H9 (cell line): ENCODE data around the gene SCYGR1. TPM values are rescaled to one million over a fixed set of nuclear protein-coding genes. Genes with fewer than 3 reads are reported as not detected.
A peak's percentile ranks its signal among the peaks of the same experiment; 100 is the strongest.

ENCODE experiments used
- DNase-seq: peaks from one replicate; pipeline ENCODE4 v3.0.0-alpha.2; 2017
- H2AFZ ChIP-seq: one replicate; pipeline ENCODE4 v1.6.1; 2013; ENCODE audit warnings: mild to moderate bottlenecking, low read length, control low read depth, moderate library complexity
- H2AK5ac ChIP-seq: 2 replicates; pipeline ENCODE4 v1.6.1; 2013; ENCODE audit warnings: low read length, control low read depth, mixed read lengths; ENCODE audit not compliant: insufficient read length
- H2BK120ac ChIP-seq: one replicate; pipeline ENCODE4 v1.6.1; 2013; ENCODE audit warnings: low read depth, mild to moderate bottlenecking, low read length, control low read depth, inconsistent platforms; ENCODE audit not compliant: poor library complexity, severe bottlenecking
- H2BK12ac ChIP-seq: 2 replicates; pipeline ENCODE4 v1.6.1; 2013; ENCODE audit warnings: low read length, control low read depth, mixed read lengths, low read depth; ENCODE audit not compliant: insufficient read length
- H2BK15ac ChIP-seq: 2 replicates; pipeline ENCODE4 v1.6.1; 2013; ENCODE audit warnings: low read depth, low read length, control low read depth
- H2BK20ac ChIP-seq: one replicate; pipeline ENCODE4 v1.6.1; 2013; ENCODE audit warnings: low read depth, mild to moderate bottlenecking, low read length, control low read depth, inconsistent platforms; ENCODE audit not compliant: poor library complexity, severe bottlenecking
- H2BK5ac ChIP-seq: 2 replicates; pipeline ENCODE4 v1.6.1; 2013; ENCODE audit warnings: low read length, control low read depth, mixed read lengths; ENCODE audit not compliant: insufficient read length
- H3K14ac ChIP-seq: 2 replicates; pipeline ENCODE4 v1.6.1; 2013; ENCODE audit warnings: low read length, control low read depth; ENCODE audit not compliant: insufficient read depth
- H3K18ac ChIP-seq: 2 replicates; pipeline ENCODE4 v1.6.1; 2013; ENCODE audit warnings: low read depth, mild to moderate bottlenecking, mixed read lengths, low read length, control low read depth; ENCODE audit not compliant: insufficient read length
- H3K23ac ChIP-seq: 2 replicates; pipeline ENCODE4 v1.6.1; 2013; ENCODE audit warnings: low read length, control low read depth, mixed read lengths, low read depth; ENCODE audit not compliant: insufficient read length
- H3K23me2 ChIP-seq: 2 replicates; pipeline ENCODE4 v1.6.1; 2013; ENCODE audit warnings: low read depth, mild to moderate bottlenecking, mixed read lengths, low read length, control low read depth; ENCODE audit not compliant: insufficient read length, poor library complexity, severe bottlenecking
- H3K27ac ChIP-seq: 2 replicates; pipeline ENCODE4 v1.5.1; 2013; ENCODE audit warnings: low read length, control low read depth, mixed read lengths, low read depth; ENCODE audit not compliant: insufficient read length
- H3K27me3 ChIP-seq: 2 replicates; pipeline ENCODE4 v1.6.1; 2013; ENCODE audit warnings: low read length, control low read depth, inconsistent platforms; ENCODE audit not compliant: insufficient read depth
- H3K4ac ChIP-seq: 2 replicates; pipeline ENCODE4 v1.6.1; 2013; ENCODE audit warnings: low read depth, mild to moderate bottlenecking, control low read depth, inconsistent platforms, low read length, moderate library complexity
- H3K4me1 ChIP-seq: 2 replicates; pipeline ENCODE4 v1.6.1; 2013; ENCODE audit warnings: low read length, control low read depth, inconsistent platforms; ENCODE audit not compliant: insufficient read depth
- H3K4me2 ChIP-seq: 2 replicates; pipeline ENCODE4 v1.6.1; 2013; ENCODE audit warnings: low read length, control low read depth, mixed read lengths; ENCODE audit not compliant: insufficient read length, insufficient read depth
- H3K56ac ChIP-seq: 2 replicates; pipeline ENCODE4 v1.6.1; 2013; ENCODE audit warnings: low read depth, mild to moderate bottlenecking, mixed read lengths, low read length, control low read depth; ENCODE audit not compliant: insufficient read length
- H3K79me1 ChIP-seq: 2 replicates; pipeline ENCODE4 v1.6.1; 2013; ENCODE audit warnings: low read depth, mild to moderate bottlenecking, moderate library complexity, low read length, control low read depth, inconsistent platforms; ENCODE audit not compliant: insufficient read depth, poor library complexity, severe bottlenecking
- H3K79me2 ChIP-seq: 2 replicates; pipeline ENCODE4 v1.6.1; 2013; ENCODE audit warnings: low read length, control low read depth, inconsistent platforms; ENCODE audit not compliant: insufficient read depth
- H3K9ac ChIP-seq: 2 replicates; pipeline ENCODE4 v1.6.1; 2013; ENCODE audit warnings: low read length, control low read depth, mixed read lengths; ENCODE audit not compliant: insufficient read length; ENCODE audit errors: extremely low read depth
- H3K9me3 ChIP-seq: one replicate; pipeline ENCODE4 v1.6.1; 2013; ENCODE audit warnings: low read depth, low read length, inconsistent platforms; ENCODE audit not compliant: control insufficient read depth
- H3T11ph ChIP-seq: one replicate; pipeline ENCODE4 v1.6.1; 2013; ENCODE audit warnings: mild to moderate bottlenecking, low read length, control low read depth, inconsistent platforms
- H4K20me1 ChIP-seq: one replicate; pipeline ENCODE4 v1.6.1; 2013; ENCODE audit not compliant: control insufficient read depth, insufficient read length, insufficient read depth
- H4K5ac ChIP-seq: 2 replicates; pipeline ENCODE4 v1.6.1; 2013; ENCODE audit warnings: low read depth, mild to moderate bottlenecking, mixed read lengths, low read length, control low read depth; ENCODE audit not compliant: insufficient read length
- H4K8ac ChIP-seq: replicated peaks from 2 replicates; pipeline ENCODE4 v1.6.1; 2013; ENCODE audit warnings: low read length, control low read depth, mixed read lengths, low read depth; ENCODE audit not compliant: insufficient read length
- H4K91ac ChIP-seq: 2 replicates; pipeline ENCODE4 v1.6.1; 2013; ENCODE audit warnings: low read depth, mild to moderate bottlenecking, moderate library complexity, mixed read lengths, low read length, control low read depth; ENCODE audit not compliant: insufficient read length
- H3K27ac Mint-ChIP-seq, 3 experiments: 2 replicates in 2 of 3; 3 replicates in 1 of 3; pipeline ENCODE4 v1.8.0; 2020 to 2021; ENCODE audit warnings: mixed read lengths in 3 of 3, mild to moderate bottlenecking in 1 of 3, moderate library complexity in 1 of 3
- H3K27me3 Mint-ChIP-seq: 2 replicates; pipeline ENCODE4 v1.8.0; 2021; ENCODE audit warnings: low read depth, mild to moderate bottlenecking, moderate library complexity, mixed read lengths
- H3K36me3 Mint-ChIP-seq, 3 experiments: 2 replicates in 2 of 3; 3 replicates in 1 of 3; pipeline ENCODE4 v1.8.0; 2020 to 2021; ENCODE audit warnings: low read depth in 3 of 3, mixed read lengths in 3 of 3; ENCODE audit not compliant: insufficient read depth in 1 of 3
- H3K4me1 Mint-ChIP-seq, 2 experiments: 2 replicates each; pipeline ENCODE4 v1.8.0; 2020; ENCODE audit warnings: mixed read lengths in 2 of 2
- H3K4me3 Mint-ChIP-seq, 2 experiments: 2 replicates in 1 of 2; 3 replicates in 1 of 2; pipeline ENCODE4 v1.8.0; 2020 to 2021; ENCODE audit warnings: mild to moderate bottlenecking in 2 of 2, mixed read lengths in 2 of 2, moderate library complexity in 1 of 2
- H3K9me3 Mint-ChIP-seq, 2 experiments: 2 replicates in 1 of 2; 3 replicates in 1 of 2; pipeline ENCODE4 v1.8.0; 2020; ENCODE audit warnings: mild to moderate bottlenecking in 2 of 2, mixed read lengths in 2 of 2, moderate library complexity in 1 of 2
- WGBS: extraction: QIAGEN DNeasy Blood & Tissue Kit; methylation state at CpG from one replicate; pipeline ENCODE4 v1.1.7; 2013; ENCODE audit warnings: missing lambda C conversion rate, low lambda C conversion rate, mixed read lengths; ENCODE audit not compliant: insufficient read length; ENCODE audit errors: extremely low coverage; 5-methylcytosine and 5-hydroxymethylcytosine counted together
- total RNA-seq: library from RNA; stranded (reverse); gene quantifications from 2 replicates; pipeline ENCODE4 v1.2.1, GENCODE V29; 2021
- TF ChIP-seq, protein P1 (sequence below): fragments of 200-600 bp; sonication (generic); conservative IDR thresholded peaks from 3 replicates; pipeline ENCODE4 v1.8.0; 2021; ENCODE audit warnings: antibody characterized with exemption, mild to moderate bottlenecking

Gene SCYGR1
- total RNA-seq, 1 experiment from 2014 or later, result not detected

DNA sequence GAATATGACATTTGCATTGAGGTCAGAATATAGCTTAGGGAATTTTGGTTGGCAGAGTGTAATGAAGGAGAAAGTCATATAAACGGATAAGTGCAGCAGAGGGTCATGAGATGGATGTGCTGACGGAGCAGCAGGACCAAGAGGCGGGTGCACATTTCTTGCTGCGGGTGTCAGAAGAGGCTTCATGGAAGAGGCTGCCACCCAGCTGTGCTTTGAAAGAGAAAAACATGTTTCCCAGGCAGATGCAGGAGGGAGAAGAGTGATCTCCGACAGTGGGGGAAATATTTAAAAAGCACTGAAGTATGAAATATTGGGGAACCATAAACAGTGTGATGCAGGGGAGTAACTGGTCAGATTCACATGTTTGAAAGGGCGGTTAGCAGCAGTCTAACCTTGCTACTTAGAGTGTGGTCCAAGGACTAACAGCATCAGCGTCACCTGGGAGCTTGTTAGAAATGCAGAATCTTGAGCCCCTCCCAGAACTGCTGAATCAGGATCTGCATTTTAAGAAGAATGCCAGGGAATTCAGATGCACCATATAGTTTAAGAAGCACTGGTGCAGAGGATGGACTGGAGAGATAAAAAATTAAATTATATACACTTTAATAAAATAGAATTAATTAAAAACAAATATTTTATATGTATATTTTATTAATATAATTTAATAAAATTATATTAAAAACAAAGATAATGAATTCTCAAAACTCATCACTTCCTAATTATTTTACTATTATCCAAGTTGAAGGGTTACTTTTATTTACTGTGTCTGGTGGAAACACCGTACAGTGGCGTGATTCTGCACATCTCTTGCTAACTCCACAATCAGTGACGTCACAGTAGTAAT lies 36.1 kb upstream of the SCYGR1 start:
- no peaks in the 10 kb centered on the region for H3K9me3 ChIP-seq
- H2AFZ ChIP-seq, result no peak overlapping the region
- H2BK5ac ChIP-seq, result no peak overlapping the region
- no peak overlapping the region for H3K9ac ChIP-seq
- Mint-ChIP-seq H3K9me3 (no peaks in the 10 kb centered on the region; a peak in 1 of 5 replicates), H3K36me3 (no peaks in the 10 kb centered on the region; a peak in 1 of 7 replicates), H3K4me3 (no peak overlapping the region), H3K27me3 (no peaks in the 10 kb centered on the region), H3K4me1 (peaks cover 6 to 10% of the 10 kb centered on the region in 2 experiments), H3K27ac (peak overlapping the region in 2 of 3 experiments; percentile 10 to 16; a peak in 3 of 7 replicates)
- no peak overlapping the region for H3K14ac ChIP-seq
- H3K79me2 ChIP-seq, result no peaks in the 10 kb centered on the region
- H3K27ac ChIP-seq, result no peak overlapping the region
- H3K18ac ChIP-seq, result no peak overlapping the region
- H3K23ac ChIP-seq, result no peak overlapping the region
- no peaks in the 10 kb centered on the region for H3K23me2 ChIP-seq
- no CpG with 5 or more reads among the region's 10 CpGs for WGBS
- no peak overlapping the region for H3K4ac ChIP-seq
- no peak overlapping the region for H4K5ac ChIP-seq
- no peak overlapping the region for H2BK15ac ChIP-seq
- H3K4me1 ChIP-seq, result no peaks in the 10 kb centered on the region
- H4K20me1 ChIP-seq, result no peaks in the 10 kb centered on the region
- TF ChIP-seq, protein P1, sequence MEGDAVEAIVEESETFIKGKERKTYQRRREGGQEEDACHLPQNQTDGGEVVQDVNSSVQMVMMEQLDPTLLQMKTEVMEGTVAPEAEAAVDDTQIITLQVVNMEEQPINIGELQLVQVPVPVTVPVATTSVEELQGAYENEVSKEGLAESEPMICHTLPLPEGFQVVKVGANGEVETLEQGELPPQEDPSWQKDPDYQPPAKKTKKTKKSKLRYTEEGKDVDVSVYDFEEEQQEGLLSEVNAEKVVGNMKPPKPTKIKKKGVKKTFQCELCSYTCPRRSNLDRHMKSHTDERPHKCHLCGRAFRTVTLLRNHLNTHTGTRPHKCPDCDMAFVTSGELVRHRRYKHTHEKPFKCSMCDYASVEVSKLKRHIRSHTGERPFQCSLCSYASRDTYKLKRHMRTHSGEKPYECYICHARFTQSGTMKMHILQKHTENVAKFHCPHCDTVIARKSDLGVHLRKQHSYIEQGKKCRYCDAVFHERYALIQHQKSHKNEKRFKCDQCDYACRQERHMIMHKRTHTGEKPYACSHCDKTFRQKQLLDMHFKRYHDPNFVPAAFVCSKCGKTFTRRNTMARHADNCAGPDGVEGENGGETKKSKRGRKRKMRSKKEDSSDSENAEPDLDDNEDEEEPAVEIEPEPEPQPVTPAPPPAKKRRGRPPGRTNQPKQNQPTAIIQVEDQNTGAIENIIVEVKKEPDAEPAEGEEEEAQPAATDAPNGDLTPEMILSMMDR, result no peak
- no peaks in the 10 kb centered on the region for H3K27me3 ChIP-seq
- H4K91ac ChIP-seq, result no peak overlapping the region
- no peak overlapping the region for H2BK20ac ChIP-seq
- DNase-seq, result no peak
- H3K56ac ChIP-seq, result no peak overlapping the region
- no peak overlapping the region for H2BK120ac ChIP-seq
- no peak overlapping the region for H3T11ph ChIP-seq
- H2AK5ac ChIP-seq, result no peak overlapping the region
- H4K8ac ChIP-seq, result no peak overlapping the region
- no peak overlapping the region for H2BK12ac ChIP-seq
- no peak overlapping the region for H3K4me2 ChIP-seq
- no peaks in the 10 kb centered on the region for H3K79me1 ChIP-seq
